ENCODE measurements around the gene COMTD1.

COMTD1 gene

GRCh38 chr10:75266945-75267344 lies 31.2 kb upstream of the COMTD1 start:
- Histone ChIP-seq H3K27me3 (ENCODE audit: insufficient read depth, poor library complexity, severe bottlenecking) (no peaks in the 10 kb centered on the region), H3K27ac (replicated peaks) (no peak overlapping the region)

GRCh38 chr10:75265856-75266255 lies 30.1 kb upstream of the COMTD1 start:
- Histone ChIP-seq H3K27me3 (ENCODE audit: insufficient read depth, poor library complexity, severe bottlenecking) (no peaks in the 10 kb centered on the region), H3K4me3 (replicated peaks; ENCODE audit: insufficient read depth, low read length) (no peak overlapping the region), H3K27ac (replicated peaks) (no peak overlapping the region)
- no peak for DNase-seq (ENCODE audit: low read depth in 1 of 2, low spot score in 1 of 2)
- TF ChIP-seq GABPA (IDR thresholded peaks at IDR 0.05; ENCODE audit: low read depth) (no peak), REST (IDR thresholded peaks at IDR 0.05; ENCODE audit: insufficient replicate concordance, low read depth) (no peak), CTCF (IDR thresholded peaks at IDR 0.05; ENCODE audit: insufficient read depth, low read length) (no peak), SPI1 (IDR thresholded peaks at IDR 0.05; ENCODE audit: borderline replicate concordance, low read depth) (no peak), POLR2AphosphoS5 (IDR thresholded peaks at IDR 0.05; ENCODE audit: low read depth) (no peak)

More at GRCh38 chr10:75266945-75267344, 31.2 kb upstream of the COMTD1 start:
- TF ChIP-seq SPI1 (IDR thresholded peaks at IDR 0.05; ENCODE audit: borderline replicate concordance, low read depth), result no peak
- TF ChIP-seq REST (IDR thresholded peaks at IDR 0.05; ENCODE audit: insufficient replicate concordance, low read depth), result no peak
- TF ChIP-seq POLR2AphosphoS5 (IDR thresholded peaks at IDR 0.05; ENCODE audit: low read depth), result no peak
- TF ChIP-seq CTCF (IDR thresholded peaks at IDR 0.05; ENCODE audit: insufficient read depth, low read length), result no peak
- no peak for TF ChIP-seq GABPA (IDR thresholded peaks at IDR 0.05; ENCODE audit: low read depth)
- no peak for DNase-seq (ENCODE audit: low read depth in 1 of 2, low spot score in 1 of 2)
- H3K4me3 ChIP-seq (replicated peaks; ENCODE audit: insufficient read depth, low read length), result no peak overlapping the region

GRCh38 chr10:75263806-75264205 lies 28.0 kb upstream of the COMTD1 start:
- TF ChIP-seq POLR2AphosphoS5 (IDR thresholded peaks at IDR 0.05; ENCODE audit: low read depth) (no peak), REST (IDR thresholded peaks at IDR 0.05; ENCODE audit: insufficient replicate concordance, low read depth) (no peak), CTCF (IDR thresholded peaks at IDR 0.05; ENCODE audit: insufficient read depth, low read length) (no peak), SPI1 (IDR thresholded peaks at IDR 0.05; ENCODE audit: borderline replicate concordance, low read depth) (no peak), GABPA (IDR thresholded peaks at IDR 0.05; ENCODE audit: low read depth) (no peak)
- Histone ChIP-seq H3K27ac (replicated peaks) (no peak overlapping the region), H3K27me3 (ENCODE audit: insufficient read depth, poor library complexity, severe bottlenecking) (no peaks in the 10 kb centered on the region), H3K4me3 (replicated peaks; ENCODE audit: insufficient read depth, low read length) (no peak overlapping the region)
- DNase-seq (ENCODE audit: low read depth in 1 of 2, low spot score in 1 of 2), result no peak

All from HL-60 (cell line).